ENCODE measurements around the gene MTFR1L. TPM values are rescaled to one million over a fixed set of nuclear protein-coding genes. Genes with fewer than 3 reads are reported as not detected.

Gene MTFR1L
- total RNA-seq, 2 donors from 2014 or later, result 36.3 to 48.6 TPM

DNA sequence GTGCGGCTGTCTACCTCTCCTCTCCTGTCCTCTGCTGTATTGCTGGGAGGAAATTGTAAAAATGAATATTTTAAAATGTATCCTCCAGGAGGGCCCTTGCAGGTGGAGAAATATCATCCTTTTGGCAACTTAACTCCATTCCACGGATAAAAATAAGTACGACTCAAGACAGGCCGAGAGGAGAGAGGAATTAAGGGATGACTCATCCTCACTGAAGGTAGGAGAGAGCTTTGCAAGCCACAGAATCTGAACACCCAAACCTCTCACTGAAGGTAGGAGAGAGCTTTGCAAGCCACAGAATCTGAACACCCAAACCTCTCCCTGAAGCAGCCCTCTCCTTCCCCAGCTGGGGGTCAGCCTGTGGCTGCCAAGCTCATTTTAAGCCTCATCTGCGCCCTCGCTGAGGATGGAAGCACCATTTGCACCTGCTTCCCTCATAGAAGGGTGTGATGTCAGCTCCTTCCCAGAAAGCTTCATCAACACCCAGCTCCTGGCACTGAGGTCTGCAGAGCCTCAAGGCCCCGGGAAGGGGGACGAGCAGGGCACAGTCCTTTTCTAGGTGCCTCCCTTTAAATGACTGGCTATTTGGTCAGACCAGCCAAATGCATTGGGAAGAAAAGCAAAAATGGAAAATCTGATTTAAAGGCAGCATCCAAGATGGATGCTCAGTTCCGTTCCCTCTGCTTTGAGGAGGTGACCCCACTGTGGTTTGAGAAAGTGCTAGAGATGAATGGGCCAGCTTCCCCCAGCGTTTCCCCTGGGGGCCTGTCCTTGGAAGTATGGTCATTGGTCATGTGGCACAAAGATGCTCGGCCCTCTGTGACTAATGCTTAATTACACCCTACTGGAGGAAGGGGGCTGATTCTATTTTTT, 32.6 kb upstream of the MTFR1L start:
- TF ChIP-seq, protein P1, sequence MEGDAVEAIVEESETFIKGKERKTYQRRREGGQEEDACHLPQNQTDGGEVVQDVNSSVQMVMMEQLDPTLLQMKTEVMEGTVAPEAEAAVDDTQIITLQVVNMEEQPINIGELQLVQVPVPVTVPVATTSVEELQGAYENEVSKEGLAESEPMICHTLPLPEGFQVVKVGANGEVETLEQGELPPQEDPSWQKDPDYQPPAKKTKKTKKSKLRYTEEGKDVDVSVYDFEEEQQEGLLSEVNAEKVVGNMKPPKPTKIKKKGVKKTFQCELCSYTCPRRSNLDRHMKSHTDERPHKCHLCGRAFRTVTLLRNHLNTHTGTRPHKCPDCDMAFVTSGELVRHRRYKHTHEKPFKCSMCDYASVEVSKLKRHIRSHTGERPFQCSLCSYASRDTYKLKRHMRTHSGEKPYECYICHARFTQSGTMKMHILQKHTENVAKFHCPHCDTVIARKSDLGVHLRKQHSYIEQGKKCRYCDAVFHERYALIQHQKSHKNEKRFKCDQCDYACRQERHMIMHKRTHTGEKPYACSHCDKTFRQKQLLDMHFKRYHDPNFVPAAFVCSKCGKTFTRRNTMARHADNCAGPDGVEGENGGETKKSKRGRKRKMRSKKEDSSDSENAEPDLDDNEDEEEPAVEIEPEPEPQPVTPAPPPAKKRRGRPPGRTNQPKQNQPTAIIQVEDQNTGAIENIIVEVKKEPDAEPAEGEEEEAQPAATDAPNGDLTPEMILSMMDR (IDR thresholded peaks at IDR 0.05), result no peak
- no peaks in the 10 kb centered on the region for H3K4me1 ChIP-seq
- H3K27ac ChIP-seq, result no peak overlapping the region
- intact Hi-C loops (cut with DNase I), result no loop called here
- H3K9me3 ChIP-seq, result no peaks in the 10 kb centered on the region
- no peak overlapping the region for H3K4me3 ChIP-seq
- no peaks in the 10 kb centered on the region for H3K36me3 ChIP-seq
- DNase-seq, result no peak
- H3K9ac ChIP-seq (ENCODE audit: low read depth in 2 of 2, low read length in 2 of 2), result no peak overlapping the region
- no peaks in the 10 kb centered on the region for H3K27me3 ChIP-seq

DNA sequence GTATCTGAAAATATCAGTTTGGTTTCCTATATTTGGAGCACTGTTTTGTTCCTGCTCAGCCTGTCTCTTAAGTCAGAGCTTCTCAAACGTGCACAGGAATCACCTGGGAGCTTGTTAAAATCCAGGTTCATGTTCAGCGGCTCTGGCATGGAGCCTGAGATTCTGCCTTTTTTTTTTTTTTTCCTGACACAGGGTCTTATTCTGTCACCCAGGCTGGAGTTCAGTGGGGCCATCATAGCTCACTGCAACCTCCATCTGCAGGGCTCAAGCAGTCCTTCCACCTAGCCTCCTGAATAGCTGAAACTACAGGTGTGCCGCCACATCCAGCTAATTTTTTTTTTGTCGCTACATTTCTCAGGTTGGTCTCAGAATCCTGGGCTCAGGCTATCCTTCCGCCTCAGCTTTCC, 32.0 kb upstream of the MTFR1L start:
- H3K4me1 ChIP-seq, result no peaks in the 10 kb centered on the region
- intact Hi-C loops (cut with DNase I), result no loop called here
- no peaks in the 10 kb centered on the region for H3K36me3 ChIP-seq
- H3K9ac ChIP-seq (ENCODE audit: low read depth in 2 of 2, low read length in 2 of 2), result no peak overlapping the region
- H3K9me3 ChIP-seq, result no peaks in the 10 kb centered on the region
- no peak overlapping the region for H3K4me3 ChIP-seq
- H3K27ac ChIP-seq, result no peak overlapping the region
- DNase-seq, result no peak
- H3K27me3 ChIP-seq, result no peaks in the 10 kb centered on the region
- TF ChIP-seq, protein P1 (IDR thresholded peaks at IDR 0.05), result no peak

DNA sequence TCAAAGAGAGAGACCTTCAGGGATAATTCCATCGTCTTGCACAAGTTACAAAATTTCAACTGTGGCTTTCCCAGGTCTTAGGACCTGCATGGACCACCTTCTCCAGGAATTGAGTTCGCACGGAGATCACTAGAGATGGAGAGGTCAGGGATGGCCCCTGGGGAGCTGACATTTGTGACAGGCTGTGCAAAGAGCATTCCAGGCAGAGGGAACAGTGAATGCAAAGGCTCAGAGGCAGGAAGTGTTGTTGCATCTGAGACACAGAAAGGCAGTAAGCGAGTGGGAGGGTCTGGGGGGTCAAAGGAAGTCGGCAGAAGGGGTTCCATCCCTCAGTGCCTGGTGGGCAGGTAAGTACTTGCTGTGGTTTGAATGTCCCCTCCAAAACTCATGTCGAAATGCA, 29.3 kb upstream of the MTFR1L start:
- no peaks in the 10 kb centered on the region for H3K4me1 ChIP-seq
- no peak for DNase-seq
- H3K27ac ChIP-seq, result no peak overlapping the region
- H3K36me3 ChIP-seq, result no peaks in the 10 kb centered on the region
- intact Hi-C loops (cut with DNase I), result no loop called here
- H3K4me3 ChIP-seq, result no peak overlapping the region
- H3K9ac ChIP-seq (ENCODE audit: low read depth in 2 of 2, low read length in 2 of 2), result no peak overlapping the region
- TF ChIP-seq, protein P1 (IDR thresholded peaks at IDR 0.05), result no peak
- H3K9me3 ChIP-seq, result no peaks in the 10 kb centered on the region
- H3K27me3 ChIP-seq, result no peaks in the 10 kb centered on the region

DNA sequence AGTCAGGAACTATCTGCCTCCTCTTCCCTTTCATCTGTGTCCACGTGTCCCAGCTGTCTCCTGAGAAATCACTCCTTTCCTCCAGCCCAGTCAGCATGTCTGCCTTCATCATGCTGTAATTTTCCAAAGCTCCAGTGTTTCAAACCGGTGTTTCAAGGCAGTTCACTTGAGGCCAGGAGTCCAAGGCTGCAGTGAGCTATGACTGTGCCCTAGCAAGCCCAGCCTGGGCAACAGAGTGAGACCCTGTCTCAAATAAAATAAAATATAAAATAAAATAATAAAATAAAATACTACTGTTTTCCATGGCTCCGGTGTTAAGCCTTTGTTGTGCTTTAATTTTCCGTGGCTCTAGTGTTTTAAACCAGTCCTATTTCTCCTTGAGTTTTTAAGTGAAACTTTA, 27.6 kb upstream of the MTFR1L start:
- H3K27me3 ChIP-seq, result no peaks in the 10 kb centered on the region
- DNase-seq, result no peak
- H3K9me3 ChIP-seq, result no peaks in the 10 kb centered on the region
- no peaks in the 10 kb centered on the region for H3K36me3 ChIP-seq
- no peak overlapping the region for H3K4me3 ChIP-seq
- TF ChIP-seq, protein P1 (IDR thresholded peaks at IDR 0.05), result no peak
- no peak overlapping the region for H3K9ac ChIP-seq (ENCODE audit: low read depth in 2 of 2, low read length in 2 of 2)
- H3K4me1 ChIP-seq, result no peaks in the 10 kb centered on the region
- intact Hi-C loops (cut with DNase I), result no loop called here
- no peak overlapping the region for H3K27ac ChIP-seq

GRCh38 chr1:25793585-25794170, 26.1 kb upstream of the MTFR1L start:
- no peaks in the 10 kb centered on the region for H3K9me3 ChIP-seq
- intact Hi-C loops (cut with DNase I), result no loop called here
- DNase-seq, result no peak
- no peak overlapping the region for H3K9ac ChIP-seq (ENCODE audit: low read depth in 2 of 2, low read length in 2 of 2)
- no peaks in the 10 kb centered on the region for H3K36me3 ChIP-seq
- H3K4me1 ChIP-seq, result no peaks in the 10 kb centered on the region
- no peak overlapping the region for H3K27ac ChIP-seq
- H3K4me3 ChIP-seq, result no peak overlapping the region
- TF ChIP-seq, protein P1 (IDR thresholded peaks at IDR 0.05), result no peak
- no peaks in the 10 kb centered on the region for H3K27me3 ChIP-seq

Data from colonic mucosa (tissue), 4 donors.